Measurements from ENCODE around the gene NR2F1-AS1. TPM values are rescaled to one million over a fixed set of nuclear protein-coding genes. Genes with fewer than 3 reads are reported as not detected.

NR2F1-AS1 gene
- polyA plus RNA-seq, 1 donor (not counting 4 experiments of a cell fraction or from before 2014, with no cell fraction given): 0.25 TPM

GRCh38 chr5:93623153-93623552 lies 42.1 kb upstream of the NR2F1-AS1 start:
- Histone ChIP-seq H3K27ac (ENCODE audit: control insufficient read depth, insufficient read depth, low read length) (no peak overlapping the region), H3K9me3 (ENCODE audit: control insufficient read depth, low read depth, low read length) (no peaks in the 10 kb centered on the region), H3K4me3 (ENCODE audit: control insufficient read depth in 2 of 3, extremely low read depth in 1 of 3, insufficient read depth in 2 of 3, low read depth in 1 of 3, low read length in 3 of 3) (no peak overlapping the region), H3K9me1 (ENCODE audit: control insufficient read depth, extremely low read depth, insufficient read depth, low read length) (no peaks in the 10 kb centered on the region), H4K20me1 (ENCODE audit: control insufficient read depth, extremely low read depth, insufficient read depth, low read length) (no peaks in the 10 kb centered on the region), H2AFZ (ENCODE audit: control insufficient read depth, low read length) (no peak overlapping the region), H3K9ac (ENCODE audit: control insufficient read depth, extremely low read depth, insufficient read depth, low read length) (no peak overlapping the region), H3K4me2 (ENCODE audit: control insufficient read depth, extremely low read depth, insufficient read depth, low read depth, low read length) (no peak overlapping the region), H3K79me2 (ENCODE audit: control insufficient read depth, insufficient read depth, low read length) (no peaks in the 10 kb centered on the region), H3K4me1 (ENCODE audit: control insufficient read depth, extremely low read depth, insufficient read depth, low read length) (peaks cover 4% of the 10 kb centered on the region), H3K36me3 (ENCODE audit: control insufficient read depth in 2 of 2, extremely low read depth in 1 of 2, insufficient read depth in 2 of 2, low read length in 2 of 2) (no peaks in the 10 kb centered on the region), H3K27me3 (ENCODE audit: control insufficient read depth, extremely low read depth, insufficient read depth, low read length) (peaks cover 5% of the 10 kb centered on the region)
- dilution Hi-C loops (cut with MboI; ENCODE audit: extremely low pct_ligation_motif_present, low sequenced_read_pairs): no loop called here
- FAIRE-seq (no peak), DNase-seq (ENCODE audit: low read depth, low spot score) (no peak)
- no peak for TF ChIP-seq CTCF (optimal IDR thresholded peaks at IDR 0.05 in 1 of 3, IDR thresholded peaks at IDR 0.05 in 1 of 3, conservative IDR thresholded peaks at IDR 0.05 in 1 of 3; ENCODE audit: extremely low read depth in 1 of 3, insufficient read depth in 2 of 3, low read length in 3 of 3)
- no peak for TF ChIP-seq EZH2 (IDR thresholded peaks at IDR 0.05; ENCODE audit: low read length)

GRCh38 chr5:93622240-93622885 lies 41.3 kb upstream of the NR2F1-AS1 start:
- Histone ChIP-seq H3K4me1 (ENCODE audit: control insufficient read depth, extremely low read depth, insufficient read depth, low read length) (peaks cover 4% of the 10 kb centered on the region), H3K79me2 (ENCODE audit: control insufficient read depth, insufficient read depth, low read length) (no peaks in the 10 kb centered on the region), H2AFZ (ENCODE audit: control insufficient read depth, low read length) (no peak overlapping the region), H3K9me3 (ENCODE audit: control insufficient read depth, low read depth, low read length) (no peaks in the 10 kb centered on the region), H3K36me3 (ENCODE audit: control insufficient read depth in 2 of 2, extremely low read depth in 1 of 2, insufficient read depth in 2 of 2, low read length in 2 of 2) (no peaks in the 10 kb centered on the region), H3K4me2 (ENCODE audit: control insufficient read depth, extremely low read depth, insufficient read depth, low read depth, low read length) (no peak overlapping the region), H3K9ac (ENCODE audit: control insufficient read depth, extremely low read depth, insufficient read depth, low read length) (no peak overlapping the region), H3K9me1 (ENCODE audit: control insufficient read depth, extremely low read depth, insufficient read depth, low read length) (no peaks in the 10 kb centered on the region), H3K4me3 (ENCODE audit: control insufficient read depth in 2 of 3, extremely low read depth in 1 of 3, insufficient read depth in 2 of 3, low read depth in 1 of 3, low read length in 3 of 3) (no peak overlapping the region), H3K27me3 (ENCODE audit: control insufficient read depth, extremely low read depth, insufficient read depth, low read length) (peaks cover 5% of the 10 kb centered on the region), H4K20me1 (ENCODE audit: control insufficient read depth, extremely low read depth, insufficient read depth, low read length) (no peaks in the 10 kb centered on the region), H3K27ac (ENCODE audit: control insufficient read depth, insufficient read depth, low read length) (no peak overlapping the region)
- TF ChIP-seq EZH2 (IDR thresholded peaks at IDR 0.05; ENCODE audit: low read length): no peak
- TF ChIP-seq CTCF (optimal IDR thresholded peaks at IDR 0.05 in 1 of 3, IDR thresholded peaks at IDR 0.05 in 1 of 3, conservative IDR thresholded peaks at IDR 0.05 in 1 of 3; ENCODE audit: extremely low read depth in 1 of 3, insufficient read depth in 2 of 3, low read length in 3 of 3): no peak
- dilution Hi-C loops (cut with MboI; ENCODE audit: extremely low pct_ligation_motif_present, low sequenced_read_pairs): no loop called here
- no peak for DNase-seq (ENCODE audit: low read depth, low spot score)
- peak; percentile 20 for FAIRE-seq

Data from keratinocyte (primary cell).